Spleen (tissue), 11 donors: ENCODE data around the gene DHRS11. TPM values are rescaled to one million over a fixed set of nuclear protein-coding genes. Genes with fewer than 3 reads are reported as not detected.

Source experiments
- DNase-seq: peaks from one replicate; pipeline ENCODE4 v3.0.0-alpha.2; 2020
- H3K27ac ChIP-seq, 8 donors: fragments of 200-600 bp; sonication (generic) in 7 of 8; 1 replicate in 4 of 8; 2 replicates in 4 of 8; pipeline versions ENCODE4 v1.5.0 to v1.8.0; 2016 to 2021; ENCODE audit warnings: inconsistent platforms in 4 of 8, mild to moderate bottlenecking in 4 of 8, moderate library complexity in 1 of 8
- H3K27me3 ChIP-seq, 7 donors: fragments of 200-600 bp; sonication (generic) in 6 of 7; replicated peaks in 1 of 7; 1 replicate in 4 of 7; 2 replicates in 3 of 7; pipeline versions ENCODE4 v1.5.0 to v1.8.0; 2016 to 2021; ENCODE audit warnings: inconsistent platforms in 3 of 7, mild to moderate bottlenecking in 1 of 7
- H3K36me3 ChIP-seq, 6 donors: fragments of 200-600 bp; sonication (generic) in 5 of 6; 1 replicate in 4 of 6; 2 replicates in 2 of 6; pipeline versions ENCODE4 v1.5.0 to v1.8.0; 2016 to 2021; ENCODE audit warnings: inconsistent platforms in 2 of 6
- H3K4me1 ChIP-seq, 6 donors: fragments of 200-600 bp; sonication (generic) in 5 of 6; 1 replicate in 3 of 6; 2 replicates in 3 of 6; pipeline versions ENCODE4 v1.5.0 to v1.8.0; 2016 to 2021; ENCODE audit warnings: inconsistent platforms in 3 of 6
- H3K4me3 ChIP-seq, 8 donors: fragments of 200-600 bp; sonication (generic) in 7 of 8; 1 replicate in 4 of 8; 2 replicates in 4 of 8; pipeline versions ENCODE4 v1.5.0 to v1.8.0; 2016 to 2021; ENCODE audit warnings: inconsistent platforms in 4 of 8, mild to moderate bottlenecking in 4 of 8, moderate library complexity in 2 of 8
- H3K9me3 ChIP-seq, 8 donors: fragments of 200-600 bp; sonication (generic) in 7 of 8; 1 replicate in 4 of 8; 2 replicates in 4 of 8; pipeline versions ENCODE4 v1.5.0 to v1.8.0; 2016 to 2021; ENCODE audit warnings: inconsistent platforms in 4 of 8
- POLR2A ChIP-seq, 3 donors: fragments of 450-650 bp; IDR thresholded peaks; one replicate each; pipeline ENCODE4 v1.5.1; 2017; ENCODE audit warnings: antibody characterized with exemption in 3 of 3, mild to moderate bottlenecking in 1 of 3
- POLR2AphosphoS5 ChIP-seq, 3 donors: sonication (generic); formaldehyde crosslinking; IDR thresholded peaks; one replicate each; pipeline ENCODE4 v1.5.1; 2017; ENCODE audit warnings: antibody characterized with exemption in 3 of 3
- whole genome bisulfite sequencing, 5 donors: extraction: QIAGEN DNeasy Blood & Tissue Kit in 3 of 5; methylation state at CpG; one replicate each; pipeline versions ENCODE4 v1.1.5 to v1.1.7; 2013 to 2018; 5-methylcytosine and 5-hydroxymethylcytosine counted together
- intact Hi-C: fragments of 100-400 bp; cut with DNase I; formaldehyde crosslinking; loops from one replicate; pipeline ENCODE4 v1.15.0; 2023; ENCODE audit warnings: low total_unique reads
- polyA plus RNA-seq, 3 donors: library from polyadenylated mRNA; stranded (reverse); fragments of 200-250 nt; gene quantifications; one replicate each; pipeline ENCODE4 v1.2.1, GENCODE V29; 2013
- total RNA-seq, 7 donors: library from RNA; depleted of rRNA in 3 of 7; stranded (reverse); fragments of >200 nt in 3 of 7; fragmentation: NEBNext Ultra II Directional in 4 of 7; extraction: Animal tissue kit (Norgen Biotek cat#: 25700) in 4 of 7; gene quantifications; one replicate each; pipeline versions ENCODE4 v1.1.0 to v1.2.1, GENCODE V29; 2016 to 2021
- TF ChIP-seq, protein P1 (sequence below), 11 experiments: fragments of 200-600 bp in 7 of 11; fragments of 450-650 bp in 4 of 11; sonication (generic) in 4 of 11; IDR thresholded peaks in 8 of 11; conservative IDR thresholded peaks in 3 of 11; 1 replicate in 7 of 11; 2 replicates in 4 of 11; pipeline versions ENCODE4 v1.4.0 to v1.8.0; 2016 to 2021; ENCODE audit warnings: antibody characterized with exemption in 11 of 11, inconsistent platforms in 4 of 11, mild to moderate bottlenecking in 1 of 11
- donor health status: healthy with polysubstance abuse.
- donor health status: DM: no; HTN: no; CAD: no; lungs with moderate emphysema.
- donor health status: DM: no; HTN: no; CAD: no.
- donor health status: Bipolar disorder and iron deficiency.
- donor health status: healthy.
- donor health status: DM: no; HTN: no; CAD: no.
- donor health status: DM: yes; HTN: yes; CAD: no.

The DHRS11 gene
- total and polyA plus RNA-seq, 10 donors, result 3.9 to 7.8 (median 4.9) TPM

DNA sequence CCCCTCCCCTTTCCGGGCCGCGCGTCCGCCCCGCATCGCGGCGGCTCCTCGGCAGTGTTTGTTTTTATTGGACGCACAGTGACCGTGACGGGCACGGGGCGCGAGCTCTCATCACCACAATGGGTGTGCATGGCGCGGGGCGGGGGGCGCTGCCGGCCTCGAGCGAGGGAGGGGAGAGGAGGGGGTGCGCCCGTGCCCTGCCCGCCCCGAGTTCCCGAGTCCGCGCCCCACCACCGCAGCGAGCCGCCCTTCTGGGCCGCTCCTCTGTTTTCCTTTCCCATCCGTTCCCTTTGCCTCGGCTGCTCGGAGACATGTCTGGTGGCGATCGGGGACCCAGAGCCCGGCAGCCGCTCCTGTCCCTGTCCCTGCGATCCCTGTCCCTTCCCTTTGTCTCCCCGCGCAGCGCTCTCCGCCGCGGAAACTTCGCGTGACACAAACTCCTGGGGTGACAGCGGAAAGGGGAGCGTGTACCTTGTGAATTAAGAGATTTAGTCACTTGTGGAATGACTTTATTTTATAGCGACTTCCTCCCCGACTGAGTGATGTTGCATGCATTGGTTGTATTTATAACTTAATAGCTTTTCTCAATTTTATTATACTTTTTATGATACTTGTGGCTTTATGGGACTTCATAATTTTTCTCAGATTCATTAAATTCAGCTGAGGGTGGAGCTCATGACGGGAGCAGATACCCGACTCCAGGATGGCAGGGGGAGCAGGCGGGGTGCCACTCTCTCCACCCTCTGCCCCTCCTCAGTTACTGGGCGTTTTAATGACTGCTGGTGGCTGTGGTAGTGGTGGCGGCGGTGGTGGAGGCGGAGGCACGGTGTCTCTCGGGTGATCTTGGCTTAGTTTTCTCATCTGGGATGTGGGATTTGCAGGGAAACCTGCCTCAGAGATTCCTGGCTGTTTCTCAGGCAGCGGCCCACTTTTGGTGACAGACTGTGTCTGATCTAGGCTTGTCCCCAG is 50.5 kb downstream of the DHRS11 start:
- 6 to 9% (median 7%) methylated on average over 37 to 64 of the region's 64 CpGs for WGBS, 5 donors
- Histone ChIP-seq H3K9me3 (no peaks in the 10 kb centered on the region), H3K4me3 (peak overlapping the region in 7 of 8 donors; percentile 15 to 65 (median 33)), H3K27me3 (peaks cover 9 to 93% (median 53%) of the 10 kb centered on the region in 7 donors), H3K4me1 (peaks cover 0 to 20% (median 13%) of the 10 kb centered on the region in 6 donors), H3K27ac (no peak overlapping the region), H3K36me3 (no peaks in the 10 kb centered on the region)
- DNase-seq, result peak; percentile 61
- no peak for TF ChIP-seq POLR2A (IDR thresholded peaks at IDR 0.05)
- TF ChIP-seq, protein P1, sequence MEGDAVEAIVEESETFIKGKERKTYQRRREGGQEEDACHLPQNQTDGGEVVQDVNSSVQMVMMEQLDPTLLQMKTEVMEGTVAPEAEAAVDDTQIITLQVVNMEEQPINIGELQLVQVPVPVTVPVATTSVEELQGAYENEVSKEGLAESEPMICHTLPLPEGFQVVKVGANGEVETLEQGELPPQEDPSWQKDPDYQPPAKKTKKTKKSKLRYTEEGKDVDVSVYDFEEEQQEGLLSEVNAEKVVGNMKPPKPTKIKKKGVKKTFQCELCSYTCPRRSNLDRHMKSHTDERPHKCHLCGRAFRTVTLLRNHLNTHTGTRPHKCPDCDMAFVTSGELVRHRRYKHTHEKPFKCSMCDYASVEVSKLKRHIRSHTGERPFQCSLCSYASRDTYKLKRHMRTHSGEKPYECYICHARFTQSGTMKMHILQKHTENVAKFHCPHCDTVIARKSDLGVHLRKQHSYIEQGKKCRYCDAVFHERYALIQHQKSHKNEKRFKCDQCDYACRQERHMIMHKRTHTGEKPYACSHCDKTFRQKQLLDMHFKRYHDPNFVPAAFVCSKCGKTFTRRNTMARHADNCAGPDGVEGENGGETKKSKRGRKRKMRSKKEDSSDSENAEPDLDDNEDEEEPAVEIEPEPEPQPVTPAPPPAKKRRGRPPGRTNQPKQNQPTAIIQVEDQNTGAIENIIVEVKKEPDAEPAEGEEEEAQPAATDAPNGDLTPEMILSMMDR (IDR thresholded peaks at IDR 0.05 in 8 of 11, conservative IDR thresholded peaks at IDR 0.05 in 3 of 11), result peak in 1 of 11 experiments; percentile 12
- peak in 1 of 3 donors; percentile 21 for TF ChIP-seq POLR2AphosphoS5 (IDR thresholded peaks at IDR 0.05)
- intact Hi-C loops, result no loop called here

DNA sequence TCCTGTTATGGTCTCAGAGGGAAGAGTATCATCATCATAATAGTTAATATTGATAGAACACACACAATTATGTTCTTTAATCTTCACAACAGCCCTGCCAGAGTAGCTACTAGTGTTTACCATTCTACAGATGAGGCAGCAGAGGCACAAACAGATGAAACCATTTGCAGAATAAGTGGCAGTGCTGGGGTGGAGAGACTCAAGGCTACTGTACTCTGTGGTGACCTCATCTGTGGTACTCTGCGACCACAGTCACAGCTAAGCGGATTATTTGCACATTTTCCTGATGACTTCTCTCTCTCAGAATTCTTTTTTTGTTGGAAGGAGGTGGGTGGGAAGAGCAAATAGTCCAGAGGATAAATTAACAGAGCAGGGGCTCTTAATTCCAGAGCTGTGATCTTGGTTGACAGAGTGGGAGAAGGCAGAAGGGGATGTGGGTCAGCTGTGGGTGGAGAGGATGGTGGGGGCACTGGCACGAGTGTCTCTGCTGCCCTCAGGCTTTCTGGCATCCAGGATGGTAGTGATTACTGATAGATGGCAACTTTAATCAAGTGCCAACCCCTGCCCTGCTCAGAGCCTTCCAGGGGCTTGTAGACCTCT is 51.5 kb downstream of the DHRS11 start:
- H3K9me3 ChIP-seq, result no peaks in the 10 kb centered on the region
- peaks cover 9 to 96% (median 53%) of the 10 kb centered on the region in 7 donors for H3K27me3 ChIP-seq
- no peak overlapping the region for H3K4me3 ChIP-seq
- H3K27ac ChIP-seq, result no peak overlapping the region
- no peak for DNase-seq
- TF ChIP-seq, protein P1 (IDR thresholded peaks at IDR 0.05 in 8 of 11, conservative IDR thresholded peaks at IDR 0.05 in 3 of 11), result no peak
- TF ChIP-seq POLR2AphosphoS5 (IDR thresholded peaks at IDR 0.05) (no peak), POLR2A (IDR thresholded peaks at IDR 0.05) (no peak)
- peaks cover 0 to 20% (median 13%) of the 10 kb centered on the region in 6 donors for H3K4me1 ChIP-seq
- 59 to 73% (median 68%) methylated on average over 3 of the region's 3 CpGs for WGBS, 5 donors
- intact Hi-C loops, result no loop called here
- no peaks in the 10 kb centered on the region for H3K36me3 ChIP-seq

DNA sequence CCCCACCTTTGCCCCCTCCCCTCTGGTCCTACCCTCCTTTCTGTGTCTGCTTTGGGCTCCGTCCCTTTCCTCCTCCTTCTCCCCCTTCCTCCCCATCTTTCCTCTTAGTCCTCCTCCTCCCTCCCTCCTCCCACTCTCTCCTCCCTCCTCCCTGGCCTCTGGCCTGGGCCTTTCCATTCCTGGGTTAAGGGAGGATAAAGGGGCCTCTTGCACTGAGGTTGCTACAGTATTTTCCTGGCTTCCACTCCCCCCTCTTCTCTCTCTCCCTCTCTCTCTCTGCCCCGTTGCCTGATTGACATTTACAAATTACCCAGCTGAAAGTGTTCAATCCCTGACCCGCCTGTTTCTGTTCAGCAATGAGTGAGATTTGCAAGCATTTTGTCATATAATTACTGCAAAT is 53.7 kb downstream of the DHRS11 start:
- TF ChIP-seq, protein P1 (IDR thresholded peaks at IDR 0.05 in 8 of 11, conservative IDR thresholded peaks at IDR 0.05 in 3 of 11), result no peak
- TF ChIP-seq POLR2A (IDR thresholded peaks at IDR 0.05) (no peak), POLR2AphosphoS5 (IDR thresholded peaks at IDR 0.05) (no peak)
- 48 to 63% (median 59%) methylated on average over 3 of the region's 3 CpGs for WGBS, 5 donors
- peaks cover 9 to 79% (median 40%) of the 10 kb centered on the region in 7 donors for H3K27me3 ChIP-seq

DNA sequence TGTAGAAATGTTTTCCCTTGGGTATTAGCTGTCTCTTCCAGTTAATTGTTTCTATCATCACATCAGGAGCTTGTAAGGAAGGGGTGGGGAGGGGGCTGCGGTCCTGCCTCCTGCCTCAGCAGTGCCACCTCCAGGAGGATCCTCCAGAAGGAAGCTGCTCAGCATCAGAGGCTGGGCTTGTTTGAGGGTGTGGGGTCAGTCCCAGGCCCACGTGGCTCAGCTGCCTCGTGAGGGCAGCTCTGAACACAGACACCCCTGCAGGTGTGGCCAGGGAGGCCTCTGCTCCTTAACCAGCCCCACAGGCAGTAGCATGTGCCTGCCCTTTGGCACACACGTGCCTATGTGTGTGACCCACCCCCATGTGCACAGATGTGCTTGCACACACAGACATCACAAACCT is 56.0 kb downstream of the DHRS11 start:
- intact Hi-C loops, result no loop called here
- Histone ChIP-seq H3K9me3 (no peaks in the 10 kb centered on the region), H3K36me3 (no peaks in the 10 kb centered on the region), H3K27me3 (peaks cover 0 to 59% (median 18%) of the 10 kb centered on the region in 7 donors), H3K4me1 (peaks cover 0 to 4% (median 0%) of the 10 kb centered on the region in 6 donors), H3K4me3 (no peak overlapping the region), H3K27ac (no peak overlapping the region)
- TF ChIP-seq, protein P1 (IDR thresholded peaks at IDR 0.05 in 8 of 11, conservative IDR thresholded peaks at IDR 0.05 in 3 of 11), result no peak
- TF ChIP-seq POLR2AphosphoS5 (IDR thresholded peaks at IDR 0.05) (no peak), POLR2A (IDR thresholded peaks at IDR 0.05) (no peak)
- no peak for DNase-seq
- WGBS, 5 donors, result 23 to 57% (median 36%) methylated on average over 4 of the region's 4 CpGs

More for the DNA sequence above, 53.7 kb downstream of the DHRS11 start:
- Histone ChIP-seq H3K4me1 (peaks cover 0 to 20% (median 13%) of the 10 kb centered on the region in 6 donors), H3K9me3 (no peaks in the 10 kb centered on the region), H3K4me3 (no peak overlapping the region), H3K27ac (no peak overlapping the region), H3K36me3 (no peaks in the 10 kb centered on the region)
- DNase-seq, result no peak
- intact Hi-C loops, result no loop called here
